NCI-H774 (cell line): ENCODE data around the gene RPL35.
A peak's percentile ranks its signal among the peaks of the same experiment; 100 is the strongest.
"Not testable (repeated sequence)": the region's sequence is repeated elsewhere in the genome, so short reads cannot be mapped to it uniquely, and the experiment has no call there.

ENCODE experiments used
- DNase-seq: peaks from one replicate; lab custom pipeline; 2025; lab: John Stamatoyannopoulos, UW

The RPL35 gene

GRCh38 chr9:124852829-124853531 lies 8.8 kb downstream of the RPL35 start, which contains the start of gene WDR38:
TSS of gene WDR38 (plus strand) at chr9:124853460. CDS start at chr9:124853532, 72 bp downstream.
- DNase-seq, result peak; percentile 67

GRCh38 chr9:124852121-124852828 lies 9.5 kb downstream of the RPL35 start:
- DNase-seq, result no peak

- no peak for DNase-seq
Measured at GRCh38 chr9:124849801-124850200, 12.0 kb downstream of the RPL35 start.

- DNase-seq, result no peak
Measured at GRCh38 chr9:124846969-124847368, 14.8 kb downstream of the RPL35 start.

GRCh38 chr9:124846467-124846866 lies 15.3 kb downstream of the RPL35 start:
- DNase-seq, result not testable (repeated sequence)

- DNase-seq, result no peak
Measured at GRCh38 chr9:124844291-124844690, 17.5 kb downstream of the RPL35 start.

- no peak for DNase-seq
Measured at GRCh38 chr9:124843456-124844034, 18.2 kb downstream of the RPL35 start.

GRCh38 chr9:124841075-124841821 lies 20.5 kb downstream of the RPL35 start:
- no peak for DNase-seq

GRCh38 chr9:124840300-124840833 lies 21.4 kb downstream of the RPL35 start:
- no peak for DNase-seq

- no peak for DNase-seq
Measured at GRCh38 chr9:124839612-124840299, 22.0 kb downstream of the RPL35 start.

GRCh38 chr9:124838567-124839275 lies 23.0 kb downstream of the RPL35 start:
- not testable (repeated sequence) for DNase-seq

GRCh38 chr9:124838132-124838531 lies 23.6 kb downstream of the RPL35 start:
- not testable (repeated sequence) for DNase-seq

- no peak for DNase-seq
Measured at GRCh38 chr9:124835026-124835557, 26.7 kb downstream of the RPL35 start.

GRCh38 chr9:124834591-124834990 lies 27.2 kb downstream of the RPL35 start:
- no peak for DNase-seq

GRCh38 chr9:124831642-124832364 lies 30.0 kb downstream of the RPL35 start:
- no peak for DNase-seq

- no peak for DNase-seq
Measured at GRCh38 chr9:124830593-124830992, 31.2 kb downstream of the RPL35 start.

- DNase-seq, result no peak
Measured at GRCh38 chr9:124829334-124829669, 32.5 kb downstream of the RPL35 start.

GRCh38 chr9:124828489-124829333 lies 33.0 kb downstream of the RPL35 start:
- no peak for DNase-seq
